HCT116 (cell line): ENCODE measurements around the gene TGFBI. TPM values are rescaled to one million over a fixed set of nuclear protein-coding genes. Genes with fewer than 3 reads are reported as not detected.

Experiments used
- ATAC-seq: fragments of 200-7000 bp; cut with Tn5 transposase; 2 replicates; pipeline ENCODE4 v1.9.1; 2020; ENCODE audit warnings: mild to moderate bottlenecking, moderate library complexity
- BruUV-seq: library from RNA; stranded (reverse); fragments of 400-500 nt; replicated peaks from 2 replicates; lab custom pipeline; 2021; lab: Mats Ljungman, UMichigan
- CTCF ChIA-PET: fragments of 300-600 bp; sonication (Branson Sonifier 250); formaldehyde crosslinking; loops from one replicate; lab custom pipeline; 2021; ENCODE audit warnings: antibody characterized with exemption; lab: Charles Lee
- POLR2A ChIA-PET: fragments of 300-600, 350-600 bp; sonication (Branson Sonifier 250); formaldehyde crosslinking; loops from one replicate; lab custom pipeline; 2021; ENCODE audit warnings: antibody characterized with exemption; lab: Charles Lee
- RAD21 ChIA-PET, 2 experiments: fragments of 300-600 bp; sonication (Branson Sonifier 250); formaldehyde crosslinking; loops; one replicate each; lab custom pipeline; 2023; ENCODE audit warnings: low total read pairs in 2 of 2; ENCODE audit not compliant: uncharacterized antibody in 2 of 2, unreplicated experiment in 2 of 2, low non-redundant PET in 1 of 2; lab: Charles Lee
- DNase-seq: peaks from one replicate; pipeline ENCODE4 v3.0.0-alpha.2; 2010; ENCODE audit warnings: low read depth, low spot score
- H2AFZ ChIP-seq: fragments of 200-600 bp; shearing (Covaris generic), sonication (generic); 2 replicates; pipeline ENCODE4 v1.6.1; 2017; ENCODE audit warnings: low read depth, mixed run types, mixed read lengths, antibody characterized with exemption, low read length; ENCODE audit not compliant: poor library complexity, severe bottlenecking
- H3K27ac ChIP-seq: 2 replicates; pipeline ENCODE4 v1.5.1; 2012; ENCODE audit warnings: low read depth, low read length
- H3K27me3 ChIP-seq: fragments of 200-600 bp; sonication (generic); 2 replicates; pipeline ENCODE4 v1.6.1; 2016; ENCODE audit warnings: mixed run types, low read length, mixed read lengths; ENCODE audit not compliant: insufficient read depth
- H3K36me3 ChIP-seq, 2 experiments: fragments of 200-500 bp in 1 of 2; fragments of 200-600 bp in 1 of 2; sonication (Bioruptor generic) in 1 of 2; sonication (generic) in 1 of 2; 2 replicates each; pipeline versions ENCODE4 v1.5.1 to v1.6.1; 2014 to 2016; ENCODE audit warnings: low read length in 2 of 2, inconsistent platforms in 1 of 2, mixed read lengths in 1 of 2, mixed run types in 1 of 2; ENCODE audit not compliant: insufficient read depth in 2 of 2, control insufficient read depth in 1 of 2
- H3K4me1 ChIP-seq, 2 experiments: fragments of 200-600 bp in 1 of 2; sonication (generic) in 1 of 2; 2 replicates each; pipeline versions ENCODE4 v1.5.1 to v1.6.1; 2012 to 2017; ENCODE audit warnings: low read length in 2 of 2, inconsistent platforms in 1 of 2, mild to moderate bottlenecking in 1 of 2, mixed read lengths in 1 of 2, mixed run types in 1 of 2, moderate library complexity in 1 of 2; ENCODE audit not compliant: insufficient read depth in 2 of 2, control insufficient read depth in 1 of 2
- H3K4me2 ChIP-seq: fragments of 200-600 bp; sonication (generic); 2 replicates; pipeline ENCODE4 v1.6.1; 2017; ENCODE audit warnings: mixed run types, low read length, mixed read lengths
- H3K4me3 ChIP-seq, 2 experiments: fragments of 200-600 bp in 1 of 2; sonication (generic) in 1 of 2; replicated peaks in 1 of 2; 2 replicates each; pipeline ENCODE4 v1.5.1; 2011 to 2016; ENCODE audit warnings: low read length in 2 of 2, control low read depth in 1 of 2, low read depth in 1 of 2, mild to moderate bottlenecking in 1 of 2, mixed read lengths in 1 of 2, mixed run types in 1 of 2
- H3K79me2 ChIP-seq: fragments of 200-600 bp; sonication (generic); 2 replicates; pipeline ENCODE4 v1.6.1; 2017; ENCODE audit warnings: mild to moderate bottlenecking, mixed run types, low read length, moderate library complexity, mixed read lengths; ENCODE audit not compliant: insufficient read depth
- H3K9ac ChIP-seq: fragments of 200-600 bp; sonication (generic); 2 replicates; pipeline ENCODE4 v1.6.1; 2016; ENCODE audit warnings: low read length, mixed read lengths
- H3K9me2 ChIP-seq: fragments of 200-600 bp; sonication (generic), shearing (Covaris generic); 2 replicates; pipeline ENCODE4 v1.6.1; 2017; ENCODE audit warnings: mixed run types, mild to moderate bottlenecking, moderate library complexity; ENCODE audit not compliant: insufficient read depth
- H3K9me3 ChIP-seq, 2 experiments: fragments of 200-500 bp in 1 of 2; fragments of 200-600 bp in 1 of 2; sonication (Bioruptor generic) in 1 of 2; sonication (generic) in 1 of 2; 2 replicates each; pipeline ENCODE4 v1.6.1; 2014 to 2017; ENCODE audit warnings: low read length in 2 of 2, mixed read lengths in 2 of 2, inconsistent platforms in 1 of 2, low read depth in 1 of 2, mild to moderate bottlenecking in 1 of 2, mixed run types in 1 of 2, moderate library complexity in 1 of 2; ENCODE audit not compliant: control insufficient read depth in 1 of 2, insufficient read depth in 1 of 2
- H4K20me1 ChIP-seq: fragments of 200-600 bp; sonication (generic), shearing (Covaris generic); 2 replicates; pipeline ENCODE4 v1.6.1; 2017; ENCODE audit warnings: mixed run types, mild to moderate bottlenecking, moderate library complexity; ENCODE audit not compliant: insufficient read depth
- EZH2 ChIP-seq: fragments of 200-600 bp; sonication (generic); IDR thresholded peaks from 2 replicates; pipeline ENCODE4 v1.6.1; 2017; ENCODE audit warnings: antibody characterized with exemption, mixed run types
- EZH2phosphoT487 ChIP-seq: fragments of 200-600 bp; IDR thresholded peaks from 2 replicates; pipeline ENCODE4 v1.6.1; 2018; ENCODE audit warnings: antibody characterized with exemption, borderline replicate concordance
- RAD21 ChIP-seq: IDR thresholded peaks from 2 replicates; pipeline ENCODE4 v1.6.1; 2012; ENCODE audit warnings: low read depth, mild to moderate bottlenecking
- SP1 ChIP-seq: IDR thresholded peaks from 2 replicates; pipeline ENCODE4 v1.6.1; 2012; ENCODE audit warnings: low read depth
- SRF ChIP-seq: IDR thresholded peaks from 2 replicates; pipeline ENCODE4 v1.6.1; 2012; ENCODE audit warnings: low read depth
- TCF7L2 ChIP-seq: IDR thresholded peaks from 2 replicates; pipeline ENCODE4 v1.7.0; 2011; ENCODE audit warnings: borderline replicate concordance, inconsistent platforms; ENCODE audit not compliant: insufficient read depth, insufficient read length; ENCODE audit errors: extremely low read depth
- YY1 ChIP-seq: IDR thresholded peaks from 2 replicates; pipeline ENCODE4 v1.6.1; 2011; ENCODE audit warnings: low read length, low read depth, moderate library complexity, mild to moderate bottlenecking; ENCODE audit not compliant: insufficient replicate concordance; ENCODE audit errors: extremely low read depth
- intact Hi-C: fragments of 100-400 bp; cut with micrococcal nuclease; formaldehyde crosslinking; loops from 2 replicates; pipeline ENCODE4 v1.10.0; 2022
- total RNA-seq: library from RNA; stranded (reverse); gene quantifications from one replicate; pipeline ENCODE4 v1.2.1, GENCODE V29; 2021; ENCODE audit not compliant: unreplicated experiment
- TF ChIP-seq, protein P1 (sequence below): IDR thresholded peaks from 2 replicates; pipeline ENCODE4 v1.6.1; 2012
- TF ChIP-seq, protein P2 (sequence below), 3 experiments: fragments of 200-600 bp in 1 of 3; sonication (generic) in 1 of 3; IDR thresholded peaks in 2 of 3; conservative IDR thresholded peaks in 1 of 3; 2 replicates each; pipeline ENCODE4 v1.5.1; 2012 to 2017; ENCODE audit warnings: low read depth in 2 of 3, low read length in 2 of 3, antibody characterized with exemption in 1 of 3, borderline replicate concordance in 1 of 3, control low read depth in 1 of 3, mild to moderate bottlenecking in 1 of 3, mixed read lengths in 1 of 3, mixed run types in 1 of 3, moderate library complexity in 1 of 3; ENCODE audit not compliant: insufficient read depth in 1 of 3
- TF ChIP-seq, protein P3 (sequence below): IDR thresholded peaks from 2 replicates; pipeline ENCODE4 v1.6.1; 2012; ENCODE audit warnings: low read depth

TGFBI gene
- total RNA-seq, 1 experiment from 2014 or later = 0.64 TPM

DNA sequence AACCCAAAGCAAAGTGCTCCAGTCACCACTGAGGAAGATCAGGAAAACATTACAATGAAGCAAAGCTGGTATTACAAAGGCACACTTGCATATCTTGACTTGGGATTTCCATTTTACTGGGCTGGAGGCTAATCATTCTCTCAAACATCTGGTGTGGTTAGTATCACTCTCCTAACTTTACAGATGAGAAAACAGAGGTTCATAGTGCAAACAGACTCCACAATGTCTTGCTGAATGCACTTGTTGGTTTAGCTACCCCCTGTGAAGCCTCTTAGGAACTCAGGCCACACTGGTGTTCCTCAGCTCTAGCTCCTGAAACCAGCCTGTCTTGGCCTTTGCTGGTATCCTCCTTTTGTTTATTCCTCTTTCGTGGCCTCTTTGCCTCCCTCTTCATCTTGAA is 74.3 kb downstream of the TGFBI start (continued):
- no peak for TF ChIP-seq SP1

DNA sequence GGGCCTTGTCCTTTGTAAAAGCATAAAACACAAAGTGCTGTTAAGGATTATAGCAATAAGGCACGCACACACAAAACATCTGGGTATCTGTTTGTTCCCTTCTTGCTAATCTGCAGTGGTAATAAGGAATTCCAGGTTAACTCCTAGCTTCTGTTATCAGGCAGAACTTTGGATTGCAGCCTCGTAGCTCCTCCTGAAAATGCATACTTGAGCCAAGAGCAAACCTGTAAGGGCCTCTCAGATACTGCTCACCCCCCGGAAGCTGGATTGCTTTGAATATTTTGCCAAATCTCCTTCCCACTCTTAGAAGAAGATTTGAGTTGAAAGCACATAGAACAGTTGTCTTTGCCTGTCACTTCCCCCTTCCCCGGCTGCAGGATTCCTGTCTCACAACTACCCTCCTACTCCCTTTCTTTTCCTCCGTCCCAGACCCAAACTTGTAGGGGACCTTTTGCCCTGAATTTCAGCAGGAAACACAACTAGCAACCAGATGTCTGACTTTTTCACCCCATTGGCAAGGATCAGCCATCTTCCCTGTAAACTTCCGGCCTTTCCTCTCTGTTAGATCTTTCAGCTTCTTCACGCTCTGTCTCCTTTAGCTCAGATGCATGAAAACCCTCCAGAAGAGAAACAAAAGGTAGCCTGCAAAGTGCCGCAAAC is 75.6 kb downstream of the TGFBI start:
- DNase-seq (no peak), ATAC-seq (no peak)
- no peak overlapping the region for H3K9ac ChIP-seq
- no peaks in the 10 kb centered on the region for H3K79me2 ChIP-seq
- H2AFZ ChIP-seq = no peak overlapping the region
- POLR2A ChIA-PET = no interaction called here
- H3K4me1 ChIP-seq = no peaks in the 10 kb centered on the region
- H3K27ac ChIP-seq = no peak overlapping the region
- no TSS peak for BruUV-seq
- no peak overlapping the region for H3K4me3 ChIP-seq
- H3K9me2 ChIP-seq = no peaks in the 10 kb centered on the region
- TF ChIP-seq SP1 (no peak), YY1 (no peak), EZH2phosphoT487 (no peak)
- TF ChIP-seq, protein P1, sequence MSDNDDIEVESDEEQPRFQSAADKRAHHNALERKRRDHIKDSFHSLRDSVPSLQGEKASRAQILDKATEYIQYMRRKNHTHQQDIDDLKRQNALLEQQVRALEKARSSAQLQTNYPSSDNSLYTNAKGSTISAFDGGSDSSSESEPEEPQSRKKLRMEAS = no peak
- 0 out of 2 replicates have a peak, but pooled peaks cover 7% of the 10 kb centered on the region for H3K27me3 ChIP-seq
- RAD21 ChIA-PET = no interaction called here
- H3K36me3 ChIP-seq = no peaks in the 10 kb centered on the region
- CTCF ChIA-PET = no interaction called here
- no peak overlapping the region for H3K4me2 ChIP-seq
- no peaks in the 10 kb centered on the region for H3K9me3 ChIP-seq
- no peaks in the 10 kb centered on the region for H4K20me1 ChIP-seq
- intact Hi-C loops = no loop called here

DNA sequence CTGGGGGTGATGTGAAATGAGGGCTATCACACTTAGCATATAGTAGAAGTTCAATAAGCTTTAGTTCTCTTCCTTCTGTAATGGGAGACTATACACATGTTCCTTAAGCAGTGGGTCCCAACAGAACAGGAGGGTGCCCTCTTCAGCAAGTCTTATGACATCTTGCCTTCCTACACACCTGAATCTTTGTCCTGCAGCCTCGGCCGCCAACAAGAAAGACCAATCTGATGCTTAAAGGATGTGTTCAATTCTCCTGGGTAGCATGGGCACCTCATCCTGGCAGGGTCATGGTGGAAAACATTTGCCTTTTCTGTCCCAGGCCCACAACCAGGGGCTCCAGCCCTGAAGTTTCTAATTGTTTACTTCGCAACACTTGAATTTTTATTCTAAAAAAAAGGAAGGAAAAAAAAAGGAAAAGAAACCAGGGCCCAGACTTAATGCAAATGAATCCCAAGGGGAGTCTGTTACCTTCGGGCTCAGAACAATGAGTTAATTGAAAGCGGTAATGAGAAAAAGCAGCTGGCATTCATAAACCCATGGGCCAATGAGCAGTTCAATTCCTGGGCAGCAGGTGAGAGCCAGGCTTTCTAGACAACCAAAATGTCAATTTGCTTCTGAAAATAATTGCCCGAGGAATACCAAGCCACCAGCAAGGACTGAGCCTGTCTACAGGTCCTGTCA is 77.7 kb downstream of the TGFBI start:
- H3K27me3 ChIP-seq = no peaks in the 10 kb centered on the region
- intact Hi-C loops = no loop called here
- TF ChIP-seq TCF7L2 (no peak), EZH2phosphoT487 (no peak), EZH2 (no peak), SP1 (no peak), SRF (no peak), RAD21 (no peak)
- TF ChIP-seq, protein P2, sequence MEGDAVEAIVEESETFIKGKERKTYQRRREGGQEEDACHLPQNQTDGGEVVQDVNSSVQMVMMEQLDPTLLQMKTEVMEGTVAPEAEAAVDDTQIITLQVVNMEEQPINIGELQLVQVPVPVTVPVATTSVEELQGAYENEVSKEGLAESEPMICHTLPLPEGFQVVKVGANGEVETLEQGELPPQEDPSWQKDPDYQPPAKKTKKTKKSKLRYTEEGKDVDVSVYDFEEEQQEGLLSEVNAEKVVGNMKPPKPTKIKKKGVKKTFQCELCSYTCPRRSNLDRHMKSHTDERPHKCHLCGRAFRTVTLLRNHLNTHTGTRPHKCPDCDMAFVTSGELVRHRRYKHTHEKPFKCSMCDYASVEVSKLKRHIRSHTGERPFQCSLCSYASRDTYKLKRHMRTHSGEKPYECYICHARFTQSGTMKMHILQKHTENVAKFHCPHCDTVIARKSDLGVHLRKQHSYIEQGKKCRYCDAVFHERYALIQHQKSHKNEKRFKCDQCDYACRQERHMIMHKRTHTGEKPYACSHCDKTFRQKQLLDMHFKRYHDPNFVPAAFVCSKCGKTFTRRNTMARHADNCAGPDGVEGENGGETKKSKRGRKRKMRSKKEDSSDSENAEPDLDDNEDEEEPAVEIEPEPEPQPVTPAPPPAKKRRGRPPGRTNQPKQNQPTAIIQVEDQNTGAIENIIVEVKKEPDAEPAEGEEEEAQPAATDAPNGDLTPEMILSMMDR (IDR thresholded peaks at IDR 0.05 in 2 of 3, conservative IDR thresholded peaks at IDR 0.05 in 1 of 3; ENCODE audit: borderline replicate concordance in 1 of 3, insufficient read depth in 1 of 3, low read depth in 2 of 3, low read length in 2 of 3) = no peak
- TF ChIP-seq, protein P3, sequence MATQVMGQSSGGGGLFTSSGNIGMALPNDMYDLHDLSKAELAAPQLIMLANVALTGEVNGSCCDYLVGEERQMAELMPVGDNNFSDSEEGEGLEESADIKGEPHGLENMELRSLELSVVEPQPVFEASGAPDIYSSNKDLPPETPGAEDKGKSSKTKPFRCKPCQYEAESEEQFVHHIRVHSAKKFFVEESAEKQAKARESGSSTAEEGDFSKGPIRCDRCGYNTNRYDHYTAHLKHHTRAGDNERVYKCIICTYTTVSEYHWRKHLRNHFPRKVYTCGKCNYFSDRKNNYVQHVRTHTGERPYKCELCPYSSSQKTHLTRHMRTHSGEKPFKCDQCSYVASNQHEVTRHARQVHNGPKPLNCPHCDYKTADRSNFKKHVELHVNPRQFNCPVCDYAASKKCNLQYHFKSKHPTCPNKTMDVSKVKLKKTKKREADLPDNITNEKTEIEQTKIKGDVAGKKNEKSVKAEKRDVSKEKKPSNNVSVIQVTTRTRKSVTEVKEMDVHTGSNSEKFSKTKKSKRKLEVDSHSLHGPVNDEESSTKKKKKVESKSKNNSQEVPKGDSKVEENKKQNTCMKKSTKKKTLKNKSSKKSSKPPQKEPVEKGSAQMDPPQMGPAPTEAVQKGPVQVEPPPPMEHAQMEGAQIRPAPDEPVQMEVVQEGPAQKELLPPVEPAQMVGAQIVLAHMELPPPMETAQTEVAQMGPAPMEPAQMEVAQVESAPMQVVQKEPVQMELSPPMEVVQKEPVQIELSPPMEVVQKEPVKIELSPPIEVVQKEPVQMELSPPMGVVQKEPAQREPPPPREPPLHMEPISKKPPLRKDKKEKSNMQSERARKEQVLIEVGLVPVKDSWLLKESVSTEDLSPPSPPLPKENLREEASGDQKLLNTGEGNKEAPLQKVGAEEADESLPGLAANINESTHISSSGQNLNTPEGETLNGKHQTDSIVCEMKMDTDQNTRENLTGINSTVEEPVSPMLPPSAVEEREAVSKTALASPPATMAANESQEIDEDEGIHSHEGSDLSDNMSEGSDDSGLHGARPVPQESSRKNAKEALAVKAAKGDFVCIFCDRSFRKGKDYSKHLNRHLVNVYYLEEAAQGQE = no peak

More for the DNA sequence above, 77.7 kb downstream of the TGFBI start:
- no peak overlapping the region for H3K27ac ChIP-seq
- POLR2A ChIA-PET = no interaction called here
- no peaks in the 10 kb centered on the region for H3K36me3 ChIP-seq
- no peaks in the 10 kb centered on the region for H3K9me3 ChIP-seq
- RAD21 ChIA-PET = no interaction called here
- H3K9me2 ChIP-seq = no peaks in the 10 kb centered on the region
- H2AFZ ChIP-seq = no peak overlapping the region
- no peaks in the 10 kb centered on the region for H4K20me1 ChIP-seq
- ATAC-seq (no peak), DNase-seq (no peak)
- H3K4me2 ChIP-seq = no peak overlapping the region
- CTCF ChIA-PET = no interaction called here
- no peaks in the 10 kb centered on the region for H3K4me1 ChIP-seq
- no TSS peak for BruUV-seq
- H3K9ac ChIP-seq = no peak overlapping the region
- no peak overlapping the region for H3K4me3 ChIP-seq
- H3K79me2 ChIP-seq = no peaks in the 10 kb centered on the region
